Fibroblast of villous mesenchyme (primary cell): ENCODE measurements around the gene KANK3. TPM values are rescaled to one million over a fixed set of nuclear protein-coding genes. Genes with fewer than 3 reads are reported as not detected.
"Not testable (repeated sequence)": the region's sequence is repeated elsewhere in the genome, so short reads cannot be mapped to it uniquely, and the experiment has no call there.

Source experiments
- DNase-seq: peaks from one replicate; pipeline ENCODE4 v3.0.0-alpha.2; 2010; ENCODE audit warnings: low read depth
- H3K4me3 ChIP-seq: 2 replicates; pipeline ENCODE4 v1.5.1; 2011; ENCODE audit warnings: low read depth, mild to moderate bottlenecking, low read length
- total RNA-seq: library from RNA; depleted of rRNA; stranded (reverse); fragments of >200 nt; gene quantifications from 2 replicates; pipeline ENCODE4 v1.2.3, GENCODE V29; 2012
- TF ChIP-seq, protein P1 (sequence below): IDR thresholded peaks from 2 replicates; pipeline ENCODE4 v1.5.1; 2012; ENCODE audit warnings: low read depth, mild to moderate bottlenecking, low read length; ENCODE audit not compliant: insufficient read depth

KANK3 gene
- total RNA-seq, 1 donor: under 0.01 TPM

DNA sequence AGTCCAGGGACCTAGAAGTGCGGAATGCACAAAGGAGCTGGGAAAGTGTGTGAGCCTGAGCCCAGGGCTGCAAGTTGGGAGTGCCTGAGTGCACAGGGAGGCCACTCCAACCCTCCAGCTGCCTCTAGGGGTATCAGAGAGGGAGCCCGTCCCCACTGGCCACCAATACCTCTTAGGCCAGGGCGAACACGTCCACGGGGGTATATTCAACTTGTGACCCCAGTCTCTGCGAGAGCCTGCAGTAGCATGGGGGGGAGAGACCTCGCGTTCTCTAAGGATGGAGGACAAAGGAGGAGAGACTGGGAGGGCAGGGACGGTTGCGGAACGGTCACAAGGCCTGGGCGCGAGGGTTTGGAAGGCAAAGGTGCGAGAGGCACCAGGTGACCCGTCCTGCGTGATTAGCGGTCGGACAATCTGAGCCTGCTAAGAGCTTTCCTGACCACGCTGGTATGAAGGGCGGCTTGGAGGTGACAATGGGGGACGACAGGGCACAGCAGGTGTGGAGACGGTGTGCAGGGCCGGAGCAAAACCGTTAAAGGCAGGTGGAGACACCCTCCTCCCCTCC lies 35.6 kb downstream of the KANK3 start:
- DNase-seq: no peak
- H3K4me3 ChIP-seq: peak overlapping the region; percentile 66
- TF ChIP-seq, protein P1, sequence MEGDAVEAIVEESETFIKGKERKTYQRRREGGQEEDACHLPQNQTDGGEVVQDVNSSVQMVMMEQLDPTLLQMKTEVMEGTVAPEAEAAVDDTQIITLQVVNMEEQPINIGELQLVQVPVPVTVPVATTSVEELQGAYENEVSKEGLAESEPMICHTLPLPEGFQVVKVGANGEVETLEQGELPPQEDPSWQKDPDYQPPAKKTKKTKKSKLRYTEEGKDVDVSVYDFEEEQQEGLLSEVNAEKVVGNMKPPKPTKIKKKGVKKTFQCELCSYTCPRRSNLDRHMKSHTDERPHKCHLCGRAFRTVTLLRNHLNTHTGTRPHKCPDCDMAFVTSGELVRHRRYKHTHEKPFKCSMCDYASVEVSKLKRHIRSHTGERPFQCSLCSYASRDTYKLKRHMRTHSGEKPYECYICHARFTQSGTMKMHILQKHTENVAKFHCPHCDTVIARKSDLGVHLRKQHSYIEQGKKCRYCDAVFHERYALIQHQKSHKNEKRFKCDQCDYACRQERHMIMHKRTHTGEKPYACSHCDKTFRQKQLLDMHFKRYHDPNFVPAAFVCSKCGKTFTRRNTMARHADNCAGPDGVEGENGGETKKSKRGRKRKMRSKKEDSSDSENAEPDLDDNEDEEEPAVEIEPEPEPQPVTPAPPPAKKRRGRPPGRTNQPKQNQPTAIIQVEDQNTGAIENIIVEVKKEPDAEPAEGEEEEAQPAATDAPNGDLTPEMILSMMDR: no peak

DNA sequence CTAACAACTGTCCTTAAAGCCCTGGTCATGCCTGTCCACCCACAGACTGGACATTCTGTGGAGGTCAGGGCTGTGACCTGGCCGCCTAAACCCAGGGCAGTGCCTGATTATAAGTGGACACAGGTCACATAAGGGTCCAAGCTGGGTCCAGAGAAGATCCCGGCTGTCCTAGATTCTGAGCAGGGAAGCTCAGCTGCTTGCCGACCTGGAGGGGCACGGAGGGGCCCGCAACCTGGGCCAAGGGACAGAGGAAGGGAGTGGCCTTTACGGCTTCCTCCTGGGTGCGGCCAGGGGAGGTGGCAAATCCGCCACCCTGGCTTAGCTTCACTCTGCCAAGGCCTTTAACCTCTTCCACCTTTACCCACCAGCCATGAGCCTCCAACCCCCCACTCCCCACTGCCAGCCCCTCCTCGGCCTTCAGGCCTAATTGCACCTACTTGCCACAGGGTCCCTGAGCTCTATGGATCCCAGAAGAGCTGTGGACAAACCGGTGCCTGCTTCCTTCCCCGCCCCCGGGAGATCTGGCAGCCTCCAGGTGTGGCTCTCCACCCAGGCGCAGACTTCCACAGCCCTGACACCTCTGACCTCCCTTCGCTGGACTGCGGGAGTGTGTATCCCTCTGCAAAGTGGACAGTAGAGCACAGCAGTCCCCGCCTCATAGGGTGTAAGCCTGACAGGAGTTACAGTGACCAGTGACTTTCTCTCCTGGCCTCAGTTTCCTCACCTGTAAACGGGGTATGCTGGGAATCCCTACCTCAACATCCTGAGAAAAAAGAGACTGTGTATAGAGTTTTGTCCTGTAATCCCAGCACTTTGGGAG lies 36.6 kb downstream of the KANK3 start:
- H3K4me3 ChIP-seq: no peak overlapping the region

DNA sequence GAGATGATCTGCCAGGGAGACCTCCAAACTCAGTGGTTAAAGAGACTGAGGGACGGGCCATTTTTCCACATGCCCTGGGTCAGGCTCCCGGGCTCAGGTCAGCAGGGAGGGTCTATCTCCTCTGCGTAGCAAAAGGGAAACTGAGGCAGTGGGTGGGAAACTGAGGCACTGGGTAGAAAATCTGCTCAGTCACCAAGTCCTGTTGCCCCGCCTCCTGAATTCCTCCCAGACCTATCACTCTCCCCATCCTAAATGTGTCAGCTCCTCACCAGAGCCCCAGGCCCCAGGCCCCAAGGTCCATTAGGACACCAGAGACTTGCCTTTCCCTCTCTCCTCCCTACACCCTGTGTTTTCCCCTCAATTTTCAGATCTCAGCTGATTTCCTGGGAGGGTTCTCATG lies 37.3 kb downstream of the KANK3 start:
- TF ChIP-seq, protein P1: no peak
- DNase-seq: no peak
- no peak overlapping the region for H3K4me3 ChIP-seq

More for the DNA sequence above, 36.6 kb downstream of the KANK3 start:
- TF ChIP-seq, protein P1: no peak
- no peak for DNase-seq

DNA sequence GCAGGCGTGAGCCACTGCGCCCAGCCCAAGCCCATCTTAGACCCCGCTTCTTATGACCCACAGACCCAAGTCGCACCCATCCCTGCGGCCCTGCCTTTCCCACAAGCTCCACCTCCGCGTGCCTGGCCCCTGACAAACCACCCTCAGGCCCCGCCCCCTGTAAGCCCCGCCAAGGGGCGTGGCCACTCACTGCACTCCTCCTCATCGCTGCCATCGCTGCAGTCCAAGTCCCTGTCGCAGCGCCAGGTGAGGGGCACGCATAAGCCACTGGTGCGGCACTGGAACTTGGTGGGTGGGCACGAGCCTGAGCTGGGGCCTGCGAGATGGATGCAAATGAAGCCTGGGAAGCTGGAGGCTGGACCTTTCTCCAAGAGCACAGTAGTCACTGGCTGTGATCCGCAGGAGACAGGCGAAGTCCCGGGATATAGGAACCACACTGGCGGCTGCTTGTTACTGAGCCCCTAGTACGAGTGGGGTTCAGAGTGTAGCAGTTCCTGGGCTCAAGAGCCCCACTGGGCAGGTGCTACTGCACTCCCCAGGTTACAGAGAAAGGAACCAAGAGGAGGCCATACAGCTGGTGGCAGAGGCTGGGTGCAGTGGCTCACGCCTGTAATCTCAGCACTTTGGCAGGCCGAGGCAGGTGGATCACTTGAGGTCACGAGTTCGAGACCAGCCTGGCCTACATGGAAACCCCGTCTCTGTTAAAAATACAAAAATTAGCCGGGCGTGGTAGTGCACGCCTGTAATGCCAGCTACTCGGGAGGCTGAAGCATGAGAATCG lies 38.0 kb downstream of the KANK3 start:
- TF ChIP-seq, protein P1: no peak
- DNase-seq: no peak

DNA sequence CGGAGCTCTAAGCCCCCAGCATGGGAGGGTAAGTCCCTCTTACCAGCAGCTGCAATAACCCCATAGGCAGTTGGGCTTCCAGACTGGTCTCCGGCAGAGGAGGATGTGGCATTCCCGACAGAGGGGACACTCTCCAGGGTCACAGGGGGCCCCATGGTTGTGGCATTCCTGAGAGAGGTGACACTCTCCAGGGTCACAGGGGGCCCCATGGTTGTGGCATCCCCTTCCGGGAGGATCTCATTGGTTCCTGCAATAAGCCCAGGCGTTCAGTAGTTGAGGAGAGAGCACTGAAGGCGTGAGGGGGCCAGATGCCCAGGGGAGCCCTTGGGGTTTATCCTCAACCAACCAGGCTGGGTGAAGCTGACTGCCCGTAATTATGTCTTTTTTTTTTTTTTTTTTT lies 40.3 kb downstream of the KANK3 start:
- no peak for DNase-seq
- TF ChIP-seq, protein P1: no peak

More for the DNA sequence above, 38.0 kb downstream of the KANK3 start:
- H3K4me3 ChIP-seq: no peak overlapping the region

DNA sequence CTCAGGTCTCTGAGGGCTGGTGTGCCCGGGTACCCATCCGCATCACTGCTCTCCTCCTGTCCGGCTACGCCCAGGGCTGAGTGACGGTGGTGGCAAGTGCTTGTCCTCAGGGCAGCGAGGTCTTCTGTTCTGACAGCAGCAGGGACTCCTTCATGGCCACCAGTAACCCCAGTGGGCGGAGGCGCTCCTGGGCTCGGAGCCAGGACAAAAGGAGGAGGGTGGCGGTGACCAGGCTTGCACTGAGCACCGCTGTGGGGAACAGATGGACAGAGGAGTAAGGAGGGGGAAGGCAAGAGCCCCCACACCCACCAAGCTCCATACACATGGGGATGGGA lies 40.7 kb downstream of the KANK3 start:
- no peak overlapping the region for H3K4me3 ChIP-seq
- TF ChIP-seq, protein P1: no peak
- DNase-seq: no peak

More for the DNA sequence above, 40.3 kb downstream of the KANK3 start:
- H3K4me3 ChIP-seq: no peak overlapping the region

DNA sequence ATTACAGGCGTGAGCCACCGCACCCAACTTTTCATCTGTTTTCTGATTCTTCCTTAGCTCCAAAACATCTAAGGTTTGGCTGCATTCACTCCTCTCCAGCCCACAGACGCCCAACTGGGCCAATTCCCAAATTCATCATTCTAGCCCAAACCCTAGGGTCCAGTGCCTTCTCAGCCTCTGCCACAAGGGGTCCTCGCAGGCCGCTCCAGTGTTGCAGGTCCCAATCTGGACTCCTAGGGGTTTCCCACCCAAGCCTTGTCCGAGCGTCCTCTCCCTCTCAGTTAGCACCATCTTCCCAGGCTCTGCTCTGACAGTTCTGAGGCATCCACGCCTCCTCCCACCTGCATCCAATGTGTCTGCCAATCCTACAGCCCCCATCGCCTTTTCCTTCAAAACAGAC lies 51.7 kb downstream of the KANK3 start:
- not testable (repeated sequence) for H3K4me3 ChIP-seq, DNase-seq

DNA sequence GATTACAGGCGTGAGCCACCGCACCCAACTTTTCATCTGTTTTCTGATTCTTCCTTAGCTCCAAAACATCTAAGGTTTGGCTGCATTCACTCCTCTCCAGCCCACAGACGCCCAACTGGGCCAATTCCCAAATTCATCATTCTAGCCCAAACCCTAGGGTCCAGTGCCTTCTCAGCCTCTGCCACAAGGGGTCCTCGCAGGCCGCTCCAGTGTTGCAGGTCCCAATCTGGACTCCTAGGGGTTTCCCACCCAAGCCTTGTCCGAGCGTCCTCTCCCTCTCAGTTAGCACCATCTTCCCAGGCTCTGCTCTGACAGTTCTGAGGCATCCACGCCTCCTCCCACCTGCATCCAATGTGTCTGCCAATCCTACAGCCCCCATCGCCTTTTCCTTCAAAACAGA lies 66.6 kb downstream of the KANK3 start:
- DNase-seq, H3K4me3 ChIP-seq: not testable (repeated sequence)
